Right renal cortex interstitium (tissue), 3 donors: ENCODE data around the gene KCNJ2. TPM values are rescaled to one million over a fixed set of nuclear protein-coding genes. Genes with fewer than 3 reads are reported as not detected.

Source experiments
- DNase-seq, 3 donors: peaks; one replicate each; pipeline ENCODE4 v3.0.0-alpha.2; 2013; ENCODE audit warnings: low read depth in 3 of 3, low spot score in 2 of 3
- polyA plus RNA-seq, 3 donors: library from polyadenylated mRNA; unstranded; fragments of 120-200 nt; gene quantifications; one replicate each; pipeline ENCODE4 v1.2.1, GENCODE V29; 2013; ENCODE audit not compliant: insufficient read length in 3 of 3

Gene KCNJ2
- 1 to 10 TPM; 2.9 to 3.5 (median 3.4) TPM for polyA plus RNA-seq

GRCh38 chr17:70168977-70169708 lies at the start of gene KCNJ2:
TSS of gene KCNJ2 (plus strand) at chr17:70169532. CDS start at chr17:70175040, 5,508 bp downstream.
- DNase-seq: peak; percentile 31 to 70 (median 62)

- no peak for DNase-seq
Observed at GRCh38 chr17:70119545-70119944, 49.8 kb upstream of the KCNJ2 start.

GRCh38 chr17:70119983-70120382 lies 49.3 kb upstream of the KCNJ2 start:
- DNase-seq: no peak

GRCh38 chr17:70120425-70120824 lies 48.9 kb upstream of the KCNJ2 start:
- DNase-seq: no peak

- no peak for DNase-seq
Observed at GRCh38 chr17:70121126-70121525, 48.2 kb upstream of the KCNJ2 start.

GRCh38 chr17:70123193-70123592 lies 46.1 kb upstream of the KCNJ2 start:
- DNase-seq: no peak

- DNase-seq: no peak
Observed at GRCh38 chr17:70124723-70125122, 44.6 kb upstream of the KCNJ2 start.

GRCh38 chr17:70127221-70127873 lies 42.0 kb upstream of the KCNJ2 start:
- no peak for DNase-seq

- DNase-seq: no peak
Observed at GRCh38 chr17:70128727-70129238, 40.5 kb upstream of the KCNJ2 start.

- DNase-seq: no peak
Observed at GRCh38 chr17:70130289-70130688, 39.0 kb upstream of the KCNJ2 start.

- no peak for DNase-seq
Observed at GRCh38 chr17:70132505-70132904, 36.8 kb upstream of the KCNJ2 start.

- no peak for DNase-seq
Observed at GRCh38 chr17:70134042-70134441, 35.3 kb upstream of the KCNJ2 start.

- DNase-seq: no peak
Observed at GRCh38 chr17:70134777-70135176, 34.6 kb upstream of the KCNJ2 start.

- no peak for DNase-seq
Observed at GRCh38 chr17:70136131-70136530, 33.2 kb upstream of the KCNJ2 start.

GRCh38 chr17:70137451-70138230 lies 31.7 kb upstream of the KCNJ2 start:
- no peak for DNase-seq

- no peak for DNase-seq
Observed at GRCh38 chr17:70138291-70138865, 31.0 kb upstream of the KCNJ2 start.

- no peak for DNase-seq
Observed at GRCh38 chr17:70139449-70139993, 29.8 kb upstream of the KCNJ2 start.

GRCh38 chr17:70144260-70144846 lies 25.0 kb upstream of the KCNJ2 start:
- DNase-seq: peak in 1 of 3 donors; percentile 14

- DNase-seq: no peak
Observed at GRCh38 chr17:70153210-70153609, 16.1 kb upstream of the KCNJ2 start.

- no peak for DNase-seq
Observed at GRCh38 chr17:70157151-70157550, 12.2 kb upstream of the KCNJ2 start.
